ENCODE data around the gene SLC35F3.

Gene SLC35F3

GRCh38 chr1:233972951-233973635 is 68.6 kb downstream of the SLC35F3 start:
- no peak for DNase-seq (ENCODE audit: low read depth in 2 of 2)

GRCh38 chr1:233975486-233975885 is 71.0 kb downstream of the SLC35F3 start:
- DNase-seq (ENCODE audit: low read depth in 2 of 2) = no peak

- no peak for DNase-seq (ENCODE audit: low read depth in 2 of 2)
These were observed 76.7 kb downstream of the SLC35F3 start for GRCh38 chr1:233981042-233981675.

GRCh38 chr1:233982827-233983518 is 78.5 kb downstream of the SLC35F3 start:
- no peak for DNase-seq (ENCODE audit: low read depth in 2 of 2)

GRCh38 chr1:233983811-233984210 is 79.3 kb downstream of the SLC35F3 start:
- DNase-seq (ENCODE audit: low read depth in 2 of 2) = no peak

- no peak for DNase-seq (ENCODE audit: low read depth in 2 of 2)
These were observed 84.7 kb downstream of the SLC35F3 start for GRCh38 chr1:233988963-233989696.

GRCh38 chr1:233990486-233990885 is 86.0 kb downstream of the SLC35F3 start:
- DNase-seq (ENCODE audit: low read depth in 2 of 2) = no peak

GRCh38 chr1:233993651-233994050 is 89.2 kb downstream of the SLC35F3 start:
- DNase-seq (ENCODE audit: low read depth in 2 of 2) = no peak

GRCh38 chr1:233994112-233994511 is 89.6 kb downstream of the SLC35F3 start:
- no peak for DNase-seq (ENCODE audit: low read depth in 2 of 2)

- no peak for DNase-seq (ENCODE audit: low read depth in 2 of 2)
These were observed 94.0 kb downstream of the SLC35F3 start for GRCh38 chr1:233998456-233998855.

GRCh38 chr1:233998891-233999290 is 94.4 kb downstream of the SLC35F3 start:
- no peak for DNase-seq (ENCODE audit: low read depth in 2 of 2)

GRCh38 chr1:234000557-234001041 is 96.1 kb downstream of the SLC35F3 start:
- DNase-seq (ENCODE audit: low read depth in 2 of 2) = no peak

GRCh38 chr1:234001817-234002216 is 97.3 kb downstream of the SLC35F3 start:
- DNase-seq (ENCODE audit: low read depth in 2 of 2) = no peak

- no peak for DNase-seq (ENCODE audit: low read depth in 2 of 2)
These were observed 100.1 kb downstream of the SLC35F3 start for GRCh38 chr1:234004591-234004990.

- no peak for DNase-seq (ENCODE audit: low read depth in 2 of 2)
These were observed 103.2 kb downstream of the SLC35F3 start for GRCh38 chr1:234007684-234008083.

- no peak for DNase-seq (ENCODE audit: low read depth in 2 of 2)
These were observed 104.1 kb downstream of the SLC35F3 start for GRCh38 chr1:234008591-234008990.

GRCh38 chr1:234009668-234010067 is 105.2 kb downstream of the SLC35F3 start:
- no peak for DNase-seq (ENCODE audit: low read depth in 2 of 2)

- DNase-seq (ENCODE audit: low read depth in 2 of 2) = no peak
These were observed 109.7 kb downstream of the SLC35F3 start for GRCh38 chr1:234014208-234014607.

- DNase-seq (ENCODE audit: low read depth in 2 of 2) = no peak
These were observed 114.3 kb downstream of the SLC35F3 start for GRCh38 chr1:234018816-234019215.

GRCh38 chr1:234019387-234019786 is 114.9 kb downstream of the SLC35F3 start:
- no peak for DNase-seq (ENCODE audit: low read depth in 2 of 2)

GRCh38 chr1:234022302-234022701 is 117.8 kb downstream of the SLC35F3 start:
- DNase-seq (ENCODE audit: low read depth in 2 of 2) = no peak

GRCh38 chr1:234039603-234040002 is 135.1 kb downstream of the SLC35F3 start:
- DNase-seq (ENCODE audit: low read depth in 2 of 2) = no peak

Measured in stimulated activated CD8-positive, alpha-beta memory T cell treated with anti-CD3 and anti-CD28 coated beads, Interleukin-7, amount 100 ng/mL, for 1 hour (primary cell).